ENCODE results near the gene GNG13. TPM values are rescaled to one million over a fixed set of nuclear protein-coding genes. Genes with fewer than 3 reads are reported as not detected.

GNG13 gene
- total and polyA plus RNA-seq, 9 of the 15 experiments (the other 6 are each of a cell fraction or from before 2014, with no cell fraction given): not detected

- no peak for TF ChIP-seq TFE3 (CRISPR knock-in tag; IDR thresholded peaks at IDR 0.05)
- TF ChIP-seq KDM2B (CRISPR knock-in tag; IDR thresholded peaks at IDR 0.05): 0 out of 2 replicates have a peak, but pooled peaks have one; percentile 65
- TF ChIP-seq ARID3B (CRISPR knock-in tag; IDR thresholded peaks at IDR 0.05; ENCODE audit: borderline replicate concordance): no peak
- TF ChIP-seq ESRRB (CRISPR knock-in tag; IDR thresholded peaks at IDR 0.05; ENCODE audit: borderline replicate concordance): no peak
- TF ChIP-seq CBFA2T2 (conservative IDR thresholded peaks at IDR 0.05): no peak
- no peak for TF ChIP-seq ELK1 (CRISPR knock-in tag; IDR thresholded peaks at IDR 0.05)
- peak; percentile 77; the same call in 1 of the 2 replicates for TF ChIP-seq ZBTB2 (IDR thresholded peaks at IDR 0.05)
- peak; percentile 51 for TF ChIP-seq VEZF1 (CRISPR knock-in tag; IDR thresholded peaks at IDR 0.05)
- TF ChIP-seq ZNF354B (CRISPR knock-in tag; IDR thresholded peaks at IDR 0.05): no peak
- TF ChIP-seq SMARCA4 (IDR thresholded peaks at IDR 0.05): no peak
- TF ChIP-seq RBM14 (IDR thresholded peaks at IDR 0.05; ENCODE audit: borderline replicate concordance, insufficient read depth, low read depth, low read length): no peak
- TF ChIP-seq HINFP (tag; conservative IDR thresholded peaks at IDR 0.05; ENCODE audit: low read depth): no peak
- TF ChIP-seq NCOA1 (IDR thresholded peaks at IDR 0.05; ENCODE audit: low read depth): no peak
- peak; percentile 97 for TF ChIP-seq NR2C1 (IDR thresholded peaks at IDR 0.05)
- peak; percentile 98 for TF ChIP-seq NR2C1 (tag; IDR thresholded peaks at IDR 0.05)
- TF ChIP-seq MAZ (CRISPR knock-in tag; conservative IDR thresholded peaks at IDR 0.05 in 1 of 2, IDR thresholded peaks at IDR 0.05 in 1 of 2): peak; percentile 71 to 77; a peak in 3 of 4 replicates
- TF ChIP-seq SRSF3 (IDR thresholded peaks at IDR 0.05; ENCODE audit: insufficient read depth, low read length): no peak
- no peak for TF ChIP-seq FOXM1 (IDR thresholded peaks at IDR 0.05; ENCODE audit: low read depth)
- TF ChIP-seq FOXM1 (CRISPR knock-in tag; IDR thresholded peaks at IDR 0.05; ENCODE audit: low read depth): 0 out of 2 replicates have a peak, but pooled peaks have one; percentile 79
Observed at GRCh38 chr16:807347-808084, 7.0 kb upstream of the GNG13 start (continued).

Data from K562 (cell line).